Fibroblast of lung (primary cell): ENCODE results near the gene CORO2B. TPM values are rescaled to one million over a fixed set of nuclear protein-coding genes. Genes with fewer than 3 reads are reported as not detected.

Source experiments
- DNase-seq, 2 donors: peaks; one replicate each; pipeline versions ENCODE4 v3.0.0 to v3.0.0-alpha.2; 2010; ENCODE audit warnings: low read depth in 2 of 2
- H2AFZ ChIP-seq: 2 replicates; pipeline ENCODE4 v1.5.1; 2012; ENCODE audit warnings: low read length, control low read depth, inconsistent platforms
- H3K27ac ChIP-seq: 2 replicates; pipeline ENCODE4 v1.5.1; 2011; ENCODE audit warnings: low read length, control low read depth; ENCODE audit not compliant: insufficient read depth
- H3K27me3 ChIP-seq: 2 replicates; pipeline ENCODE4 v1.5.1; 2011; ENCODE audit warnings: mild to moderate bottlenecking, low read length; ENCODE audit not compliant: control insufficient read depth, insufficient read depth
- H3K36me3 ChIP-seq: 2 replicates; pipeline ENCODE4 v1.5.1; 2011; ENCODE audit warnings: low read length; ENCODE audit not compliant: control insufficient read depth, insufficient read depth
- H3K4me1 ChIP-seq: 2 replicates; pipeline ENCODE4 v1.5.1; 2011; ENCODE audit warnings: low read length; ENCODE audit not compliant: control insufficient read depth, insufficient read depth; ENCODE audit errors: extremely low read depth
- H3K4me2 ChIP-seq: 2 replicates; pipeline ENCODE4 v1.5.1; 2011; ENCODE audit warnings: low read length, control low read depth; ENCODE audit not compliant: insufficient read depth; ENCODE audit errors: extremely low read depth
- H3K4me3 ChIP-seq, 4 experiments: fragments of 200-600 bp in 1 of 4; sonication (generic) in 1 of 4; replicated peaks in 1 of 4; 2 replicates each; pipeline ENCODE4 v1.5.1; 2011 to 2016; ENCODE audit warnings: low read length in 4 of 4, low read depth in 3 of 4, mild to moderate bottlenecking in 3 of 4, control low read depth in 2 of 4, inconsistent platforms in 1 of 4, mixed read lengths in 1 of 4; ENCODE audit not compliant: insufficient read depth in 1 of 4; ENCODE audit errors: control extremely low read depth in 1 of 4
- H3K79me2 ChIP-seq: 2 replicates; pipeline ENCODE4 v1.5.1; 2012; ENCODE audit warnings: mild to moderate bottlenecking, low read length, inconsistent platforms; ENCODE audit not compliant: control insufficient read depth, insufficient read depth
- H3K9ac ChIP-seq: 2 replicates; pipeline ENCODE4 v1.5.1; 2011; ENCODE audit warnings: mild to moderate bottlenecking, low read length, control low read depth; ENCODE audit not compliant: insufficient read depth
- H3K9me3 ChIP-seq: 2 replicates; pipeline ENCODE4 v1.5.1; 2012; ENCODE audit warnings: low read depth, low read length; ENCODE audit not compliant: control insufficient read depth, insufficient read depth
- H4K20me1 ChIP-seq: 2 replicates; pipeline ENCODE4 v1.5.1; 2011; ENCODE audit warnings: low read length; ENCODE audit not compliant: control insufficient read depth, insufficient read depth; ENCODE audit errors: extremely low read depth
- CTCF ChIP-seq, 2 donors: IDR thresholded peaks in 1 of 2; conservative IDR thresholded peaks in 1 of 2; 1 replicate in 1 of 2; 2 replicates in 1 of 2; pipeline ENCODE4 v1.5.1; 2011 to 2012; ENCODE audit warnings: low read length in 2 of 2, control low read depth in 1 of 2, inconsistent platforms in 1 of 2, low read depth in 1 of 2, mild to moderate bottlenecking in 1 of 2
- EZH2 ChIP-seq: IDR thresholded peaks from 2 replicates; pipeline ENCODE4 v1.5.1; 2012; ENCODE audit warnings: low read length, control low read depth, mild to moderate bottlenecking; ENCODE audit errors: missing control alignments
- polyA plus RNA-seq, 2 donors: library from polyadenylated mRNA; depleted of rRNA in 1 of 2; stranded (reverse) in 1 of 2; unstranded in 1 of 2; fragments of >200 nt; gene quantifications; 2 replicates each; pipeline ENCODE4 v1.2.1, GENCODE V29; 2011 to 2012; ENCODE audit warnings: missing spikeins in 1 of 2
- total RNA-seq: library from RNA; depleted of rRNA; stranded (reverse); fragments of >200 nt; gene quantifications from 2 replicates; pipeline ENCODE4 v1.2.1, GENCODE V29; 2014

CORO2B gene
- total and polyA plus RNA-seq, 2 donors (not counting 1 experiment from before 2014, with no cell fraction given), result 17.5 to 25.3 TPM

GRCh38 chr15:68695061-68695595 lies 116.3 kb downstream of the CORO2B start:
- no peak overlapping the region for H2AFZ ChIP-seq
- no peaks in the 10 kb centered on the region for H4K20me1 ChIP-seq
- H3K36me3 ChIP-seq, result peaks cover 4% of the 10 kb centered on the region
- H3K4me2 ChIP-seq, result no peak overlapping the region
- no peaks in the 10 kb centered on the region for H3K9me3 ChIP-seq
- no peak for DNase-seq
- no peak overlapping the region for H3K9ac ChIP-seq
- no peaks in the 10 kb centered on the region for H3K79me2 ChIP-seq
- peaks cover 3% of the 10 kb centered on the region for H3K4me1 ChIP-seq
- no peak overlapping the region for H3K27ac ChIP-seq
- no peak overlapping the region for H3K4me3 ChIP-seq
- H3K27me3 ChIP-seq, result no peaks in the 10 kb centered on the region
- TF ChIP-seq CTCF (conservative IDR thresholded peaks at IDR 0.05 in 1 of 2, IDR thresholded peaks at IDR 0.05 in 1 of 2; ENCODE audit: low read depth in 1 of 2, low read length in 2 of 2), result no peak
- TF ChIP-seq EZH2, result no peak

- Histone ChIP-seq H3K4me1 (peaks cover 6% of the 10 kb centered on the region), H3K9ac (no peak overlapping the region), H3K36me3 (peaks cover 4% of the 10 kb centered on the region), H3K4me2 (no peak overlapping the region), H3K4me3 (no peak overlapping the region), H2AFZ (no peak overlapping the region), H3K9me3 (no peaks in the 10 kb centered on the region), H4K20me1 (no peaks in the 10 kb centered on the region), H3K79me2 (no peaks in the 10 kb centered on the region), H3K27ac (no peak overlapping the region), H3K27me3 (no peaks in the 10 kb centered on the region)
- no peak for DNase-seq
- TF ChIP-seq CTCF (conservative IDR thresholded peaks at IDR 0.05 in 1 of 2, IDR thresholded peaks at IDR 0.05 in 1 of 2; ENCODE audit: low read depth in 1 of 2, low read length in 2 of 2) (no peak), EZH2 (no peak)
Observed at GRCh38 chr15:68696414-68697363, 117.9 kb downstream of the CORO2B start.
